Testis (tissue), 3 donors: ENCODE data around the gene RIPOR3. TPM values are rescaled to one million over a fixed set of nuclear protein-coding genes. Genes with fewer than 3 reads are reported as not detected.

Experiments used
- DNase-seq: peaks from one replicate; pipeline ENCODE4 v3.0.0-alpha.2; 2019
- H3K27ac ChIP-seq, 2 donors: fragments of 200-600 bp; sonication (generic); one replicate each; pipeline ENCODE4 v1.5.1; 2019
- H3K27me3 ChIP-seq: fragments of 200-600 bp; sonication (generic); one replicate; pipeline ENCODE4 v1.5.1; 2019
- H3K36me3 ChIP-seq: fragments of 200-600 bp; sonication (generic); one replicate; pipeline ENCODE4 v1.5.1; 2017; ENCODE audit warnings: low read depth; ENCODE audit errors: missing control alignments
- H3K4me1 ChIP-seq: fragments of 200-600 bp; sonication (generic); one replicate; pipeline ENCODE4 v1.5.1; 2019
- H3K4me3 ChIP-seq, 2 donors: fragments of 200-600 bp; sonication (generic); one replicate each; pipeline ENCODE4 v1.5.1; 2017 to 2019
- H3K9me3 ChIP-seq: fragments of 200-600 bp; sonication (generic); one replicate; pipeline ENCODE4 v1.5.1; 2017
- POLR2A ChIP-seq: fragments of 450-650 bp; IDR thresholded peaks from one replicate; pipeline ENCODE4 v1.6.1; 2017; ENCODE audit warnings: antibody characterized with exemption, mild to moderate bottlenecking, moderate library complexity
- WGBS, 2 donors: methylation state at CpG; one replicate each; pipeline ENCODE4 v1.1.5; 2018; 5-methylcytosine and 5-hydroxymethylcytosine counted together
- intact Hi-C: fragments of 100-400 bp; cut with DNase I; formaldehyde crosslinking; loops from one replicate; pipeline ENCODE4 v1.15.1; 2023; ENCODE audit warnings: low total_unique reads
- polyA plus RNA-seq: library from polyadenylated mRNA; stranded (reverse); fragments of 350-450 nt; fragmentation: Illumina TruSeq; extraction: RNeasy Lipid Tissue Mini Kit (QIAGEN cat#74804); gene quantifications from one replicate; pipeline ENCODE4 v1.2.3, GENCODE V29; 2014; ENCODE audit warnings: low read depth, low replicate concordance; ENCODE audit not compliant: insufficient read depth
- total RNA-seq, 2 donors: library from RNA; depleted of rRNA; stranded (reverse); fragments of >200 nt; gene quantifications; one replicate each; pipeline ENCODE4 v1.2.3, GENCODE V29; 2016
- TF ChIP-seq, protein P1 (sequence below), 3 experiments: fragments of 450-650 bp in 2 of 3; fragments of 200-600 bp in 1 of 3; sonication (generic) in 1 of 3; IDR thresholded peaks; one replicate each; pipeline ENCODE4 v1.5.1; 2016 to 2019; ENCODE audit warnings: antibody characterized with exemption in 3 of 3, mild to moderate bottlenecking in 2 of 3, moderate library complexity in 1 of 3

Gene RIPOR3
- total and polyA plus RNA-seq, 3 donors from 2014 or later = 11.3 to 26.9 (median 22.1) TPM

DNA sequence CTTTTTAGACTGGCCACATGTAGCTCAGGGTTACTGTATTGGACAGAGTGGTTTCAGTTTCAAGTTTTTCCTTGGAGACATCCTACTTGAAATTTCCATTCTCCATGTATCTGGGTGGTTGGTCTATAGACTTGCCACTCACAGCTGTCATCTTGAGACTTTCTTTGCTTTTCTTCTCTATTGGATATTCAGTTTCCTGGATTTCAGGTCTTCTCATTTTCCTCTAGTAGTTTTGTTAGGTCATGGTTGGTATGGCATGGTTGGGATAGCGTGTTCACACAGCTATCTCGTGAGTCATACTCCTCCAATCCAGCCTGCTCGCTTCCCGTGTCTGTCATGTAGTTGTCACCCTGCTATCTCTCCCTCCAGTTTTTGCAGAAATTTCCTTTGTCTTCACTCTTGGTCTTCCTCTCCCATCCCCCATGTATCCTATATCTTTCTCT is 132.8 kb downstream of the RIPOR3 start:
- intact Hi-C loops = no loop called here
- no peak for DNase-seq
- H3K4me3 ChIP-seq = no peak overlapping the region
- TF ChIP-seq, protein P1, sequence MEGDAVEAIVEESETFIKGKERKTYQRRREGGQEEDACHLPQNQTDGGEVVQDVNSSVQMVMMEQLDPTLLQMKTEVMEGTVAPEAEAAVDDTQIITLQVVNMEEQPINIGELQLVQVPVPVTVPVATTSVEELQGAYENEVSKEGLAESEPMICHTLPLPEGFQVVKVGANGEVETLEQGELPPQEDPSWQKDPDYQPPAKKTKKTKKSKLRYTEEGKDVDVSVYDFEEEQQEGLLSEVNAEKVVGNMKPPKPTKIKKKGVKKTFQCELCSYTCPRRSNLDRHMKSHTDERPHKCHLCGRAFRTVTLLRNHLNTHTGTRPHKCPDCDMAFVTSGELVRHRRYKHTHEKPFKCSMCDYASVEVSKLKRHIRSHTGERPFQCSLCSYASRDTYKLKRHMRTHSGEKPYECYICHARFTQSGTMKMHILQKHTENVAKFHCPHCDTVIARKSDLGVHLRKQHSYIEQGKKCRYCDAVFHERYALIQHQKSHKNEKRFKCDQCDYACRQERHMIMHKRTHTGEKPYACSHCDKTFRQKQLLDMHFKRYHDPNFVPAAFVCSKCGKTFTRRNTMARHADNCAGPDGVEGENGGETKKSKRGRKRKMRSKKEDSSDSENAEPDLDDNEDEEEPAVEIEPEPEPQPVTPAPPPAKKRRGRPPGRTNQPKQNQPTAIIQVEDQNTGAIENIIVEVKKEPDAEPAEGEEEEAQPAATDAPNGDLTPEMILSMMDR (IDR thresholded peaks at IDR 0.05) = no peak
- no peak for TF ChIP-seq POLR2A
- H3K27ac ChIP-seq = no peak overlapping the region
- no peaks in the 10 kb centered on the region for H3K9me3 ChIP-seq
- WGBS, 2 donors = 57 to 76% methylated on average over 4 of the region's 4 CpGs
- no peaks in the 10 kb centered on the region for H3K27me3 ChIP-seq
- H3K36me3 ChIP-seq = no peaks in the 10 kb centered on the region
- peaks cover 7% of the 10 kb centered on the region for H3K4me1 ChIP-seq

DNA sequence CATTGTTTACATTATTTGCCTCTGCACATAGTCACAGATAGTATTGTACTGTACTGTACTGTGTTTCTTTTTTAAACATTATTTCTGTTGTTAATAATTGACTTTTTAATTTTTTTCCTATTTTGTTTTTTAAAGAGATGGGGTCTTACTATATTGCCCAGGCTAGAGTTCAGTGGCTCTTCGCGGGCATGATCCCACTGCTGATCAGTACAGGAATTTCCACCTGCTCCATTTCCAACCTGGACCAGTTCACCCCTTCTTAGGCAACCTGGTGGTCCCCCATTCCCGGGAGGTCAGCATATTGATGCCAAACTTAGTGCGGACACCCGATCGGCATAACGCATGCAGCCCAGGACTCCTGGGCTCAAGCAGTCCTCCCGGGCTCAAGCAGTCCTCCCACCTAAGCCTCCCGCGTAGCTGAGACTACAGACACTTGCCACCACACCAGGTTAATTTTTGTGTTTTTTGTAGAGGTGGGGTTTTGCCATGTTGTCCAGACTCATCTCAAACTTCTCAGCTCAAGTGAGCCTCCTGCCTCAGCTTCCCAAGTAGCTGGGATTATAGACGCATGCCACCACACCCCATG is 133.7 kb downstream of the RIPOR3 start:
- TF ChIP-seq, protein P1 (IDR thresholded peaks at IDR 0.05) = no peak
- no peak for TF ChIP-seq POLR2A
- 95 to 96% methylated on average over 11 of the region's 11 CpGs for WGBS, 2 donors
- intact Hi-C loops = no loop called here
- Histone ChIP-seq H3K27ac (no peak overlapping the region), H3K4me3 (no peak overlapping the region), H3K36me3 (no peaks in the 10 kb centered on the region), H3K9me3 (no peaks in the 10 kb centered on the region), H3K4me1 (peaks cover 7% of the 10 kb centered on the region), H3K27me3 (no peaks in the 10 kb centered on the region)
- DNase-seq = no peak

DNA sequence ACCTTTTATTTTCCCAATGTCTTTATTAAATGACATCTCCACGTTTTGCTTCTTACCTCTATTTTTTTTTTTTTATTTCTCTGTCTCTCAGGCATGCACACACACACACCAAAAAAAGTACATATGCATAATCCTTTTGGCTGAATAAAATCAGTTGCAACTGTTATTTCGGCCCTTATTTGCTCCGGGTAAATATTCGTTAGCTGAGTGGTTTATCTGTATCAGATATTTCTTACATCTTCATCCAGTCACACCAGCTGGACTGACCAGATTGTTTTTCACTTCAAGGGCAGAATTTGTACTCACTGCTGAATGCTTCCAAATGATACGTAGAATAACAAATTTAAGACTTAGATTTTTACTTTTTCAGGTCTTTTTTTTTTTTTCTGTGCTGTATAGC is 135.7 kb downstream of the RIPOR3 start:
- no peak overlapping the region for H3K27ac ChIP-seq
- no peaks in the 10 kb centered on the region for H3K9me3 ChIP-seq
- DNase-seq = no peak
- WGBS, 2 donors = 31 to 40% methylated on average over 5 of the region's 5 CpGs
- TF ChIP-seq, protein P1 (IDR thresholded peaks at IDR 0.05) = no peak
- no peak for TF ChIP-seq POLR2A
- no peaks in the 10 kb centered on the region for H3K27me3 ChIP-seq
- H3K4me3 ChIP-seq = no peak overlapping the region
- intact Hi-C loops = no loop called here
- no peaks in the 10 kb centered on the region for H3K36me3 ChIP-seq
- no peaks in the 10 kb centered on the region for H3K4me1 ChIP-seq

DNA sequence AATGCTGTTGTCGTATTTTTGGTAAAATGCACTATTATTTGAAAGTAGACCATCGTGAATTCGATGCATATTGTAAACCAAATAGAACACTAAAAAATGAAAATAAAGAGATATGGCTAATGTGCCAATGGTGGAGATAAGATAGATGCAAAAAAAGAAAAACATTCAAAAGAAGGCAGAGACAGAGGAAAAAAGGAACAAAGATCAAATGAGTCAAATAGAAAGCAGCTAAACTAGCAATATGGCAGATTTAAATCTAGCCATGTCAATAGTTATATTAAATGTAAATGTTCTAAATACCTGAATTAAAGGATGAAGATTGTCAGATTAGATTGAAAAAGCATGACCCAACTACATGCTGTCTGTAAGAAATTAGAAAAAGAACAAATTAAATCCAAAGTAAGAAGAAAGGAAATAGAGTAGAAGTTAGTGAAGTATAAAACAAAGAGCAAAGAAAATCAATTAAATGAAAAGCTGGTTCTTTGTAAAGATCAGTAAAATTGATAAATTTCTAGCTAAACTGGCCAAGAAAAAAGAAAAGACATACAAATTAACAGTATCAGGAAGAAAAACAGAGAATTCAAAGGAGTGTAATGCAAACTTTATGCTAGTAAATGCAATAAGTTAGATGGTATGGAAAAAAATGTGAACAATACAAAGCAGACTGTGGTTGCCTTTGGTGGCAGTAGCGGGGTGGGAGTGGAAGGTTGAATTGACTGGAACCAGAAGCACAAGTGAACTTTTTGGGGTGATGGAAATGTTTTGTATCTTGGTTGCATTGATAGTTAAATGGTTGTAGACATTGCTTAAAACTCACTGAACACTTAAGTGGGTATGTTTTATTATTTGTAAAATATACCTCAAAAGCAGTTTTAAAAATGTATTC is 136.4 kb downstream of the RIPOR3 start:
- Histone ChIP-seq H3K27me3 (no peaks in the 10 kb centered on the region), H3K4me1 (no peaks in the 10 kb centered on the region), H3K4me3 (no peak overlapping the region), H3K36me3 (no peaks in the 10 kb centered on the region), H3K9me3 (no peaks in the 10 kb centered on the region), H3K27ac (no peak overlapping the region)
- TF ChIP-seq POLR2A = no peak
- TF ChIP-seq, protein P1 (IDR thresholded peaks at IDR 0.05) = no peak
- WGBS, 2 donors = 85 to 88% methylated on average over 4 of the region's 4 CpGs
- DNase-seq = no peak
- intact Hi-C loops = no loop called here
